NOMO-1 treated with DMSO at 0.1 percent for 48 hours (cell line): ENCODE measurements around the gene RABEP1.
"Not testable (repeated sequence)": the region's sequence is repeated elsewhere in the genome, so short reads cannot be mapped to it uniquely, and the experiment has no call there.

ENCODE experiments used
- DNase-seq: peaks from one replicate; lab custom pipeline; 2025; ENCODE audit not compliant: unreplicated experiment; lab: John Stamatoyannopoulos, UW

Gene RABEP1

GRCh38 chr17:5281814-5282641, at the start of gene RABEP1:
Gene RABEP1 (plus strand): TSS chr17:5282284. CDS start chr17:5282487, 203 bp downstream.
- DNase-seq, result peak; percentile 70

GRCh38 chr17:5233492-5233891, 48.6 kb upstream of the RABEP1 start:
- not testable (repeated sequence) for DNase-seq

- peak; percentile 88 for DNase-seq
Measured at GRCh38 chr17:5234645-5235576, 47.2 kb upstream of the RABEP1 start, which contains the start of gene SCIMP. Gene SCIMP (minus strand): TSS chr17:5234860. CDS start chr17:5234755, 105 bp downstream.

DNA sequence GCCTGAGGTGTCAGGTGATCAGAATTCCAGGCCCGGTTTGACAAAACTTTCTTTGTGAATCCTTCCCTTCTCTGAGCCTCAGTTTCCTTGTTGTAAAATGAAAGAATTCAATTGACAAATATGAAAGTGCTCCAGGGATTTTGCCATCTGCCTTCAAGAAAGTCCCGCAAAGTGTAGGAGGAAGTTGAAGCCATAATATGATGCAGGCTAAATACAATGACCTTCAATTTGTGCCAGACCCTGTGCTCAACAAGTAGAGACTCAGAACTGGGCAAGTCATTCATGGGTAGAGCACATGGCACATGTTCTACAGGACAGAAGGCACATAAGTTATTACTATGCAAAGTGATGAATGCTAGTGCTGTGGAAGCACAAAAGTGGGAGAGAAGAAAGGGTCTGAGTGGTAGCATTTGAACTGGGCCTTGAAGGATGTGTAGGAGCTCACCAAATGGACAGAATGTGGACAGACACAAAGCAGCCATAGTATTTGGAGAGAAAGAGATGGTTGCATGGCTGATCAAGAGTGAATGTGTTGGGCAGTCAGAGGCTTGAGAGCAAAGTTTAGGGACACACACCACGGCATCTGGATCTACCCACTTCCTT, 45.0 kb upstream of the RABEP1 start:
- no peak for DNase-seq

- DNase-seq, result peak; percentile 78
Measured at GRCh38 chr17:5237541-5238016, 44.5 kb upstream of the RABEP1 start.

DNA sequence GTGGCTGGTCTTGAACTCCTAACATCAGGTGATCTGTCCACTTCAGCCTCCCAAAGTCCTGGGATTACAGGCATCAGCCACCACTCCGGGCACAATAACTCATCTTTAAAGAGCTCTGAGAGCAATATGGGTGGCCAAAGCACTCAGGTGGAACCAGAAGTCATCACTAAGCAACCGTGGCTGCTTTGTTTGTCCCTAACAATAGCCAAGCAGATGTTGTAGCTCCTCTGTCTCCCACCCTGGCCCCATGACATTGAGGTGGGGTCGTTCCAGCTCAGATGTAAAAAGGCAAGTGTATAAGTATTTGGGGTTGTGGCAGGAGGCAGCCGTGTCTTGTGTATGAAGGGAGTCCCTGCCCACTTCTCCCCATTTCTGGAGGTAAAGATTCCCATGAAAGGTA, 43.8 kb upstream of the RABEP1 start:
- DNase-seq, result no peak

DNA sequence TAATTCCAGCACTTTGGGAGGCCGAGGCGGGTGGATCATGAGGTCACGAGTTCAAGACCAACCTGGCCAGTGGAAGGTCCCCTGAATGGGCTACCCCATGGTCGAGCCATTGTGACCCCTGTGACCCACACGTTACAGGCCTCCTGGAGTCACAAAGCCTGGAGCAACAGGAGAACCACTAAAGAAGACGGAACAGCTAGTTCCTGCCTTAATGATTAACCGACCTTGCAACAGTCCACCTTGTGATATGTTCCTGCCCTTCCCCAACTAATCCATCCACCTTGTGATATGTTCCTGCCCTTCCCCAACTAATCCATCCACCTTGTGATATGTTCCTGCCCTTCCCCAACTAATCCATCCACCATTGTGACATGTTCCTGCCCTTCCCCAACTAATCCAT, 42.3 kb upstream of the RABEP1 start:
- not testable (repeated sequence) for DNase-seq

- no peak for DNase-seq
Measured at GRCh38 chr17:5241861-5242671, 40.0 kb upstream of the RABEP1 start.

DNA sequence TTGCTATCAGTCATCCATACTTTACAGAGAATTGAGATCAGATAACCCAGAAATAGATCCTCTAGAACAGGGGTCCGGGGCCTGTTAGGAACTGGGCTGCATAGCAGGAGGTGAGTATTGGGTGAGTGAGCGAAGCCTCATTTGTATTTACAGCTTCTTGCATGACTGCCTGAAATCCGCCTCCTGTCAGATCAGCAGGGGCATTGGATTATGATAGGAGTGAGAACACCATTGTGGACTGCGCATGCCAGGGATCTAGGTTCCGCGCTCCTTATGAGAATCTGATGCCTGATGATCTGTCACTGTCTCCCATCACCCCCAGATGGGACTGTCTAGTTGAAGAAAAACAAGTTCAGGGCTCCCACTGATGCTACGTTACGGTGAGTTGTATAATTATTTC, 34.5 kb upstream of the RABEP1 start:
- DNase-seq, result no peak

- DNase-seq, result no peak
Measured at GRCh38 chr17:5248821-5249479, 33.1 kb upstream of the RABEP1 start.

- DNase-seq, result peak; percentile 59
Measured at GRCh38 chr17:5249615-5250014, 32.5 kb upstream of the RABEP1 start.

DNA sequence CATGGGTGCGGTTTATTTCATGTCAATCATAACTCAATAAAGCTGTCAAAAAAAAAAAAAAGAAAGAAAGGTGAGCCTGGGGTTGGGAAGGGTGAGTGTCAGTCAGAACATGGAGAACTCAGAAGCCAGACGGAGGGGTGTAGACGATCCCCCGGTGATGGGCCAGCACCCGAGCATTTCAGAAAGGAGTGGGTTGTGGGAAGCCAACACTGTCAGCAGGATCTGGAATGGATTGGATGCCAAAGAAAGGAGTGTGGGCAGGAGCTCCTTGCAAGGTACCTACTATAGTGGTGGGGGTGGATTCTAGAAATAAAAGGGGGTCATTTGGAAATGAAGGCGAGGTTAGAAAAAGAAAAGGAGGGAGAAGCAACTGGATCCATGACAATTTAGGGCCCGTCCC, 27.7 kb upstream of the RABEP1 start:
- DNase-seq, result no peak

- DNase-seq, result peak; percentile 55
Measured at GRCh38 chr17:5254903-5255521, 27.1 kb upstream of the RABEP1 start.

- DNase-seq, result no peak
Measured at GRCh38 chr17:5257124-5257523, 25.0 kb upstream of the RABEP1 start.

DNA sequence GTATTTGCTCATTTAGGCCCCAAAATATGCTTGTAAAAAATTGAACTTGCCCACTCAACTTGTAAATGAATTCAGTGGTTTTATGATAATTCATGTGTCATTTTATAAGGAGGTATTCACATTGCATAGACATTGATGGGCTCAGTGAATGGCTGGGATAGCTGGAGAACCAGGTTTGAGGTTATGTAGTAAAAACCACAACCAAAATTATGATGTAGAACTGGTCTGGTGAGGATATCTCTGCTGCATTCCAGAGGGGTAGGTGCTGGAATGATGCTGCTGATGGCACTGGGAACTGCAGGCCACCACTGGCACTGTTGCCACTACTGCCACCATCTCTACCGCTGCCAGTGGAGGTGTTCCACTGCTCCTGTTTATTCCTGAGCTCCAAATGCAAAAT, 21.5 kb upstream of the RABEP1 start:
- DNase-seq, result no peak

DNA sequence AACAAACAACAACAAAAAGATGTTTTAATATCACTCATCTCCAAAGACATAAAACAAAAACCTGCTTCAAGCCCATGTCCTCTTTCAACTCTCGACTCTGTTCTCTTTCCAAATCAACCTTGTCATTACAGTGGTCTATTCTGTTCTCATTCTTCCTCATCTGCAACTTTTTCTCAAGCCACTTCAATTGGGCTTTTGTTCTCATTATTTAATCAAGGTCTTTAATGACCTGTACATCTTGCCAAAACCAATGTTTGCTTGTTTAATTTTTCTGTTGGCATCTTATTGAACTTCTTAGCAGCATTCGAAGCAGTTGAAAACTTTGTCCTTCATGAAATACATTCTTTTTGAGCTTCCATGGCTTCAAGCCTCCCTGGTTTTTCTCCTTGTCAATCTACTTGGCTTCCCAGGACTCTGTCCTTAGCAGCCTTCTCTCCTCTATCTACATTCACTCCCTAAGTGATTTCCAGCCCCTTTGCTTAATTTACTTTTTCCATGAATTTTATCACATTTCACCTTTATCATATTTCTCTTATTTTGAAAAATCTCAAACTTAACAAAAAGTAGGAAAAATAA, 19.6 kb upstream of the RABEP1 start:
- no peak for DNase-seq

- DNase-seq, result no peak
Measured at GRCh38 chr17:5263441-5263840, 18.6 kb upstream of the RABEP1 start.

GRCh38 chr17:5264893-5265292, 17.2 kb upstream of the RABEP1 start:
- no peak for DNase-seq
